HuH-7.5 (cell line): ENCODE data around the gene TEX11.

ENCODE experiments used
- DNase-seq: peaks from one replicate; pipeline ENCODE4 v3.0.0; 2011; ENCODE audit warnings: low spot score

The TEX11 gene

GRCh38 chrX:70494441-70494840, 414.1 kb downstream of the TEX11 start:
- no peak for DNase-seq

GRCh38 chrX:70488856-70489255, 419.7 kb downstream of the TEX11 start:
- no peak for DNase-seq

- DNase-seq = no peak
Observed at GRCh38 chrX:70485466-70485865, 423.0 kb downstream of the TEX11 start.

- DNase-seq = no peak
Observed at GRCh38 chrX:70482300-70482699, 426.2 kb downstream of the TEX11 start.

- DNase-seq = no peak
Observed at GRCh38 chrX:70481471-70482270, 426.8 kb downstream of the TEX11 start.

GRCh38 chrX:70480660-70481018, 427.9 kb downstream of the TEX11 start:
- DNase-seq = no peak

- no peak for DNase-seq
Observed at GRCh38 chrX:70479922-70480659, 428.4 kb downstream of the TEX11 start.

- no peak for DNase-seq
Observed at GRCh38 chrX:70479247-70479921, 429.1 kb downstream of the TEX11 start.
